Urothelium cell line (cell line): ENCODE data around the gene PTAFR.

Experiments
- DNase-seq: peaks from one replicate; pipeline ENCODE4 v3.0.0; 2011; ENCODE audit warnings: low spot score, mixed read lengths
- FAIRE-seq: peaks from 2 replicates; lab custom pipeline; 2011; peaks lifted over from hg19 to GRCh38; lab: Jason Lieb, UNC

The PTAFR gene

DNA sequence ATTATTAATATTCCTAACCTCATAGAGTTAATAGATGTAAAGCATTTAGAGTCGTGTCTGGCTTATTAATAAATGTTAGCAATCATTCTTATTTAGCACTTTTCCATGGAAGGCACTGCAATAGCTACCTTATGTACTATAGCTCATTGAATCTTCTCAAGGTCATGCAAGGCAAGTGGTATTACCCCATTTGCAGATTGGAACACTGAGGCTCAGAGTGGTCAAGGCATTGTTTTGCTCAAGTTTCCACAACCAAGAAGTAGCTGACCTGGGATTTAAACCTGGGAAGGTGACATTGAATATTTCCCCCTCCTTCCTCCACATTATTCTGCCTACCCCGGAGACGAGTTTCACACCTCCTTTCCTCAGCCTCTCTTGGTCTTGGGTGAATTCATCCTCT is 50.3 kb downstream of the PTAFR start:
- FAIRE-seq = no peak
- no peak for DNase-seq

- DNase-seq (peak; percentile 36), FAIRE-seq (no peak)
Observed at GRCh38 chr1:28123461-28123961, 53.0 kb downstream of the PTAFR start.

DNA sequence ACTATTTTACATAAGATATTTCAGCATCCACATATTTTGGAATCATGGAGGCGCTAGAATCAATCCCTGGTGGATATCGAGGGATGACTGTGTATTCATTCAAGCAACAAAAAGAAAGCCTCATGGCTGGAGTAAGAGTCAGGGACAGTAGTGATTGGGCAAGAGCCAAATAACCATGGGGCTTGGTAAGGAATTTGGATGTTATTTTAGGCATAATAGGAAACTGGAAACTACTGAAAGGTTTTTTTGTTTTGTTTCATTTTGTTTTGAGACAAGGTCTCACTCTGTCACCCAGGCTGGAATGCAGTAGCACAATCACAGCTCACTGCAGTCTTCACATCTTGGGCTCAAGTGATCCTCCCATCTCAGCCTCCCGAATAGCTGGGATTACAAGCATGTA is 54.3 kb downstream of the PTAFR start:
- DNase-seq = no peak
- FAIRE-seq = no peak

DNA sequence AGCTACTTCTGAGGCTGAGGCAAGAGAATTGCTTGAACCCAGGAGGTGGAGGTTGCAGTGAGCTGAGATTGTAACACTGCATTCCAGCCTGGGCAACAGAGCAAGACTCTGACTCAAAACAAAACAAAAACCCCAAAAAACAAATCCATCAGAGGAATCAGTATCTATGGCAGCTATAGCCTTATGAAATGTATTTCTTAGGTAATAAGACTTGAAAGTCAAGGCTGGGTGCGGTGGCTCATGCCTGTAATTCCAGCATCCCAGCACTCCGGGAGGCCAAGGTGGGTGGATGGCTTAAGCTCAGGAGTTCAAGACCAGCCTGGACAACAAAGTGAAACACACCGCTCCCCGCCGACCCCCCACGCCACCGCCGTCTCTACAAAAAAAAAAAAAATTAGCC is 56.9 kb downstream of the PTAFR start:
- no peak for FAIRE-seq

GRCh38 chr1:28118640-28119307 is 57.7 kb downstream of the PTAFR start:
- FAIRE-seq (no peak), DNase-seq (no peak)

More for the DNA sequence above, 56.9 kb downstream of the PTAFR start:
- no peak for DNase-seq

DNA sequence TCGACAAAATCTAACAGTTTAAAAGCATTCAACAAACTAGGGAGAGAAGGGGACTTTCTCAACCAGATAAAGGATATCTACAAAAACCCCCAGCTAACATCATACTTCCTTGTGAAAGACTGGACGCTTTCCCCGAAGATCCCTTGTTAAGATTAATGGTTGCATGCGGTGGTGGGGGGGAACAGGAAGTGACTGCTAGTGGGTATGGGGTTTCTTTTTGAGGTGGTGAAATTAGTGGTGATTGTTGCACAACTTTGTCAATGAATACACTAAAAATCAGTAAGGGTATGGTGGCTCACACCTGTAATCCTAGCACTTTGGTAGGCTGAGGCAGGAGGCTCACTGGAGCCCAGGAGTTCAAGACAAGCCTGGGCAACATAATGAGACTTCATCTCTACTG is 61.2 kb downstream of the PTAFR start:
- FAIRE-seq (no peak), DNase-seq (no peak)

GRCh38 chr1:28114844-28115243 is 61.6 kb downstream of the PTAFR start:
- DNase-seq (no peak), FAIRE-seq (no peak)

- FAIRE-seq = no peak
- no peak for DNase-seq
Observed at GRCh38 chr1:28113242-28113572, 63.3 kb downstream of the PTAFR start.

DNA sequence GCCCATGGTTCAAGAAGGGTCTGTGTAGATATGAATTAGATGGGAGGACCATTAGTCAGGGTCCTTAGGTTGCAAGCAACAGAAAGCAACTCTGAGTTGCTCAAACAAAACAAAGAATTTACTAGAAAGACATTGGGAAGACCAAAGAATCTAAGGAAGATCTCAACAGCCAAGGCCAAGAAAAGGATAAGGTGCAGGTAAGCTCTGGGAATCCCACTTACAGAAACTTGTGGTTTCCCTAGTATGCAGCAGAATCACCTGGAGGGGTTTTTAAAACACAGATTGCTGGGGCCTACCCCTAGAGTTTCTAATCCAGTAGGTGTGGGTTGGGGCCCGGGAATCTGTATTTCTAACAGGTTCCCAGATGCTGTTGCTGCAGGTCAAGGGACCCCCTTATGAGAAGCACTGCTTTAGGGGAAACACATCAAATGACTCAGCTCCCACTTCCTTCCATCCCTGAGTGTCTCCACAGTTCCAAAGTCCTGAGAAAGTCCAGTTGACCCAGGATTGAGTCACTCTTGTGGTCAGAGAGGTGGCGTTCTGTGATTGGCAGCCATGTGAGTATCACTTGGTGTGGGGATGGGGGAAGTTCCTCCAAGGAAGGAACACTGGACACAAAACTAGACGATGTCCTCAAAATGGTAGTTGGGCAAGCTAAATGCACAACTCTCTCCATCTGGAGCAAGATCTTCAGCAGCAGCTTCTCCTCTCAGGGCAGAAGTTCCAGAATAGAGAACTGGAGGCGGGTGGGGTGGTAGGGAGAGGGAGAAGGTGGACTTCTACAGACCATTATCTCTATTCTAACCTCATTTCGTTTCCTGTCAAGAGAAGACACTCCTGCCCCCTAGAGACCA is 63.9 kb downstream of the PTAFR start:
- DNase-seq (no peak), FAIRE-seq (no peak)

GRCh38 chr1:28111157-28111556 is 65.3 kb downstream of the PTAFR start:
- FAIRE-seq (no peak), DNase-seq (no peak)

DNA sequence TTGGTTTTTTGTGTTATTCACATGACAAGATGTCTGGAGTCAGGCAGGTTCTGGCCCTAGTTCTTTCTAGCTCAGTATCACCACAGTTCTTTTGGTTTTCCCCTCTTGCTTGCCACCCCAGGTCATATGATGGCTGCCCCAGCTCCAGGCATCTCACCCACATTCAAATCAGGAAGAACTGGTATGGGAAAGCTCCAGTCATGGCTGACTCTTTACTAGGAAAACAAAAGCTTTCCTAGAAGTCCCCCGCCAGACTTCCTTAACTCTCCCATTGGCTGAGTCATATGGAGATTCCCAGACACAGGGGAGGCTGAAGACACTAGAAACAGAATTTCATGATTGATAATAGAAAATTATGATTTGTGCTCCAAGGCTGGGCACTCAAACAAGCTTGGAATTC is 65.9 kb downstream of the PTAFR start:
- DNase-seq (no peak), FAIRE-seq (no peak)

GRCh38 chr1:28109639-28110038 is 66.9 kb downstream of the PTAFR start:
- FAIRE-seq (no peak), DNase-seq (no peak)

GRCh38 chr1:28108001-28108400 is 68.5 kb downstream of the PTAFR start:
- FAIRE-seq (no peak), DNase-seq (no peak)

- DNase-seq = peak; percentile 26
Observed at GRCh38 chr1:28104866-28105467, 71.5 kb downstream of the PTAFR start.

GRCh38 chr1:28102189-28102588 is 74.3 kb downstream of the PTAFR start:
- DNase-seq (no peak), FAIRE-seq (no peak)

More at GRCh38 chr1:28104866-28105467, 71.5 kb downstream of the PTAFR start:
- no peak for FAIRE-seq

DNA sequence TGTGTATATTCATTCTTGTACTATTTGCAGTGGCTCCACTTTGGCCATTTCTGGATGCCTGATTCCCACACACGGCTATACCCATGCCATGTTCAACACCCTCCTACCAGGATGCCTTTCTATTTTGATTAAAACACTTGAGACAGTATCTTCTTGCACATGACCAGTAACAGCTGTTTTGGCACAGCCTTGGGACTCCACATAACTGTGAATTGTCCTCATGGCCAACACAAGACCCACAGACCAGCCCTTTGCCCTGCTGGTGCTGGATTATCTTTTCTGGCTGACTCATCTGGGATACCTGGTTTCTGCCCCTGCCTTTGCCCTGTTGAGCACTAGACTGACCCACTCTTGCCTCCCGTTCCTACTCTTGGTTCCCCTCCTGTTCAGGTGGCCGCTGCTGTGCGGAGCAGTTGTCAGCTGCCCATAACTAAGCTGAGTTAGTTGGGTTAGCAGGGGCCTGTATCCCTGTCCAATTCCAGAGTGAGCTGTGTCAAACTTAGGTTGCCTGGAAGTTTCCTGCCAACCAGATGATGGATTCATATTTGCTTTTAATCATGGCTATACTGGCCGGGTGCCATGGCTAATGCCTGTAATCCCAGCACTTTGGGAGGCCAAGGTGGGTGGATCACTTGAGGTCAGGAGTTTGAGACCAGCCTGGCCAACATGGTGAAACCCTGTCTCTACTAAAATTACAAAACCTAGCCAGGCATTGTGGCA is 77.3 kb downstream of the PTAFR start:
- DNase-seq (no peak), FAIRE-seq (no peak)
